Keratinocyte (primary cell): ENCODE results near the gene NCF2. TPM values are rescaled to one million over a fixed set of nuclear protein-coding genes. Genes with fewer than 3 reads are reported as not detected.

Experiments used
- DNase-seq: peaks from one replicate; pipeline ENCODE4 v3.0.0-alpha.2; 2011; ENCODE audit warnings: low read depth, missing footprints, low spot score
- FAIRE-seq: peaks from 2 replicates; lab custom pipeline; 2011; peaks lifted over from hg19 to GRCh38; lab: Jason Lieb, UNC
- H2AFZ ChIP-seq: 2 replicates; pipeline ENCODE4 v1.6.0; 2012; ENCODE audit warnings: low read length, control low read depth, inconsistent platforms; ENCODE audit not compliant: control insufficient read depth
- H3K27ac ChIP-seq: 2 replicates; pipeline ENCODE4 v1.5.1; 2011; ENCODE audit warnings: low read length; ENCODE audit not compliant: control insufficient read depth, insufficient read depth
- H3K27me3 ChIP-seq: 3 replicates; pipeline ENCODE4 v1.6.0; 2011; ENCODE audit warnings: low read length; ENCODE audit not compliant: control insufficient read depth, insufficient read depth; ENCODE audit errors: extremely low read depth
- H3K36me3 ChIP-seq, 2 experiments: 2 replicates in 1 of 2; 3 replicates in 1 of 2; pipeline ENCODE4 v1.5.1; 2011; ENCODE audit warnings: low read length in 2 of 2, mild to moderate bottlenecking in 1 of 2; ENCODE audit not compliant: control insufficient read depth in 2 of 2, insufficient read depth in 2 of 2; ENCODE audit errors: extremely low read depth in 1 of 2
- H3K4me1 ChIP-seq: 3 replicates; pipeline ENCODE4 v1.5.1; 2011; ENCODE audit warnings: low read length; ENCODE audit not compliant: control insufficient read depth, insufficient read depth; ENCODE audit errors: extremely low read depth
- H3K4me2 ChIP-seq: 3 replicates; pipeline ENCODE4 v1.6.0; 2011; ENCODE audit warnings: low read depth, low read length; ENCODE audit not compliant: control insufficient read depth, insufficient read depth; ENCODE audit errors: extremely low read depth
- H3K4me3 ChIP-seq, 3 experiments: fragments of 200-600 bp in 1 of 3; sonication (generic) in 1 of 3; 2 replicates in 2 of 3; 3 replicates in 1 of 3; pipeline ENCODE4 v1.5.1; 2011 to 2016; ENCODE audit warnings: low read length in 3 of 3, mild to moderate bottlenecking in 3 of 3, control low read depth in 2 of 3, inconsistent platforms in 1 of 3, low read depth in 1 of 3, mixed read lengths in 1 of 3, mixed run types in 1 of 3, moderate library complexity in 1 of 3; ENCODE audit not compliant: control insufficient read depth in 2 of 3, insufficient read depth in 2 of 3; ENCODE audit errors: extremely low read depth in 1 of 3
- H3K79me2 ChIP-seq: 2 replicates; pipeline ENCODE4 v1.6.0; 2012; ENCODE audit warnings: low read length; ENCODE audit not compliant: control insufficient read depth, insufficient read depth
- H3K9ac ChIP-seq: 3 replicates; pipeline ENCODE4 v1.6.0; 2011; ENCODE audit warnings: low read length; ENCODE audit not compliant: control insufficient read depth, insufficient read depth; ENCODE audit errors: extremely low read depth
- H3K9me1 ChIP-seq: 3 replicates; pipeline ENCODE4 v1.6.0; 2011; ENCODE audit warnings: low read length; ENCODE audit not compliant: control insufficient read depth, insufficient read depth; ENCODE audit errors: extremely low read depth
- H3K9me3 ChIP-seq: 2 replicates; pipeline ENCODE4 v1.5.1; 2012; ENCODE audit warnings: low read depth, low read length; ENCODE audit not compliant: control insufficient read depth
- H4K20me1 ChIP-seq: 3 replicates; pipeline ENCODE4 v1.6.0; 2011; ENCODE audit warnings: low read length; ENCODE audit not compliant: control insufficient read depth, insufficient read depth; ENCODE audit errors: extremely low read depth
- CTCF ChIP-seq, 3 experiments: IDR thresholded peaks in 1 of 3; conservative IDR thresholded peaks in 1 of 3; optimal IDR thresholded peaks in 1 of 3; 2 replicates in 2 of 3; 3 replicates in 1 of 3; pipeline versions ENCODE3 to v1.5.1; 2011; ENCODE audit warnings: low read length in 3 of 3, mild to moderate bottlenecking in 3 of 3, moderate library complexity in 2 of 3, control low read depth in 1 of 3, inconsistent platforms in 1 of 3; ENCODE audit not compliant: insufficient read depth in 2 of 3; ENCODE audit errors: extremely low read depth in 1 of 3
- EZH2 ChIP-seq: IDR thresholded peaks from one replicate; pipeline ENCODE4 v1.6.1; 2012; ENCODE audit warnings: inconsistent platforms, mild to moderate bottlenecking, low read length, moderate library complexity
- dilution Hi-C: fragments of 300-500 bp; cut with MboI; formaldehyde crosslinking; loops from one replicate; pipeline ENCODE4 v1.7.0; 2020; ENCODE audit warnings: low sequenced_read_pairs; ENCODE audit not compliant: extremely low pct_ligation_motif_present
- polyA plus RNA-seq, 5 experiments: library from polyadenylated mRNA; depleted of rRNA in 3 of 5; stranded (reverse) in 3 of 5; stranded (forward) in 1 of 5; unstranded in 1 of 5; fragments of >200 nt; gene quantifications; 1 replicate in 1 of 5; 2 replicates in 3 of 5; 3 replicates in 1 of 5; pipeline versions ENCODE4 v1.2.1 to v1.2.3, GENCODE V29; 2011 to 2012; ENCODE audit warnings: missing spikeins in 2 of 5, low read depth in 1 of 5, low replicate concordance in 1 of 5

The NCF2 gene
- polyA plus RNA-seq, 1 donor (not counting 4 experiments of a cell fraction or from before 2014, with no cell fraction given): 9.2 TPM

GRCh38 chr1:183600136-183600535, 9.9 kb upstream of the NCF2 start:
- Histone ChIP-seq H3K27ac (no peak overlapping the region), H3K36me3 (no peaks in the 10 kb centered on the region), H3K4me3 (no peak overlapping the region), H3K4me2 (no peak overlapping the region), H4K20me1 (no peaks in the 10 kb centered on the region), H3K9ac (no peak overlapping the region), H3K27me3 (no peaks in the 10 kb centered on the region), H3K9me3 (no peaks in the 10 kb centered on the region), H3K9me1 (no peaks in the 10 kb centered on the region), H2AFZ (no peak overlapping the region), H3K4me1 (no peaks in the 10 kb centered on the region), H3K79me2 (no peaks in the 10 kb centered on the region)
- no peak for DNase-seq
- dilution Hi-C loops: no loop called here
- peak; percentile 57 for FAIRE-seq
- no peak for TF ChIP-seq CTCF (optimal IDR thresholded peaks at IDR 0.05 in 1 of 3, IDR thresholded peaks at IDR 0.05 in 1 of 3, conservative IDR thresholded peaks at IDR 0.05 in 1 of 3; ENCODE audit: extremely low read depth in 1 of 3, insufficient read depth in 2 of 3, low read length in 3 of 3)
- no peak for TF ChIP-seq EZH2

- Histone ChIP-seq H3K4me1 (no peaks in the 10 kb centered on the region), H3K9me3 (no peaks in the 10 kb centered on the region), H3K36me3 (no peaks in the 10 kb centered on the region), H3K9ac (no peak overlapping the region), H3K9me1 (no peaks in the 10 kb centered on the region), H3K27ac (no peak overlapping the region), H3K4me3 (no peak overlapping the region), H4K20me1 (no peaks in the 10 kb centered on the region), H3K27me3 (no peaks in the 10 kb centered on the region), H2AFZ (no peak overlapping the region), H3K79me2 (no peaks in the 10 kb centered on the region), H3K4me2 (no peak overlapping the region)
- dilution Hi-C loops: no loop called here
- DNase-seq (no peak), FAIRE-seq (no peak)
- no peak for TF ChIP-seq CTCF (optimal IDR thresholded peaks at IDR 0.05 in 1 of 3, IDR thresholded peaks at IDR 0.05 in 1 of 3, conservative IDR thresholded peaks at IDR 0.05 in 1 of 3; ENCODE audit: extremely low read depth in 1 of 3, insufficient read depth in 2 of 3, low read length in 3 of 3)
- no peak for TF ChIP-seq EZH2
These were observed 8.1 kb upstream of the NCF2 start for GRCh38 chr1:183598386-183598785.
